ENCODE results near the gene TANGO2. TPM values are rescaled to one million over a fixed set of nuclear protein-coding genes. Genes with fewer than 3 reads are reported as not detected.

TANGO2 gene
- total and polyA plus RNA-seq, 2 of the 8 experiments (the other 6 are each of a cell fraction or from before 2014, with no cell fraction given) = 10.1 to 18.4 TPM

DNA sequence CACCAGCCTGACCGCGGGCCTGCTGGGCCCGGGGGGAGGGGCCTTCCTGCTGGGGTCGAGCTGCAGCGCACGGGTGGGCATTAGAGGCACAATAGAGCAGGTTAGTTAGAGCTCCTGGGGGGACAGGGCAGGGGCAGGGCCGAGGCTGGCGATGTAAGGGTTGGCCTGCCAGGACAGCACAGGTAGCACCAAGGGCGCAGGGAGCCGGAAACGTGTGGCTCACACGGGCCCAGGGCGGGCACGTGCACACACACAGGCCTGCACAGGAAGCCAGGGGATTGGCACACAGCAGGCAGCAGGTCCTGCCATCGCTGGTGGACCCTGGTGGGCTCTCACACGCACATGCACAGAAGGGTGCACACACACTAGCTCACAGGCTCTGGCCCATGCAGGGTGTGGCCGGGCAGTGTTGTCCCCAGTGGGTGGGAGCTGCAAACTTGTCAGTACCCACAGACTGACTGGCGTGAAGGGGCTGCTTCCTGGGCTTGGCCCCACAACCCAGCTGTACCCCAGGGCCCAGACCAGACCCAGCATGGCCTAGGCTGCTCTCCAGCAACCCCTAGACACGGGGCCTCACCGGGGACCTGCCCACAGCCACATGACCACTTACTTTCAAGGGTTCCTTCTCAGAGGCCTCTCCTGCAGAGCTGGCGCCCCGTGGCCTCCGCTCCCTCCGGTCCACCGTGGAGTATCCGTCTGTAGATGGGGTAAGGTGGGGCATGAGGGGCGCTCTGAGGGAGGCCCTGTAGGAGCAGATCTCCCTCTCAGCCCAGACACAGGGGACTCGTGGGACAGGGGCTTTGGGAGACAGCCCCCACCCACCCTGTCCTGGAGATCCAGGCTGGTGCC is 49.4 kb upstream of the TANGO2 start (continued):
- TF ChIP-seq CEBPB (IDR thresholded peaks at IDR 0.05; ENCODE audit: low read depth, low read length) (no peak), SP1 (IDR thresholded peaks at IDR 0.05; ENCODE audit: low read depth, low read length) (no peak), RAD21 (IDR thresholded peaks at IDR 0.05 in 1 of 2, conservative IDR thresholded peaks at IDR 0.05 in 1 of 2; ENCODE audit: low read depth in 2 of 2, low read length in 2 of 2) (no peak), TBP (IDR thresholded peaks at IDR 0.05; ENCODE audit: low read depth, low read length) (no peak), CBX5 (IDR thresholded peaks at IDR 0.05; ENCODE audit: low read depth, low read length) (no peak), SRF (IDR thresholded peaks at IDR 0.05; ENCODE audit: low read depth, low read length) (no peak), BACH1 (IDR thresholded peaks at IDR 0.05; ENCODE audit: low read length) (no peak), HDAC2 (IDR thresholded peaks at IDR 0.05; ENCODE audit: borderline replicate concordance in 1 of 2, low read depth in 2 of 2, low read length in 2 of 2) (no peak), SP2 (IDR thresholded peaks at IDR 0.05; ENCODE audit: low read length) (no peak)
- TF ChIP-seq, protein P1, sequence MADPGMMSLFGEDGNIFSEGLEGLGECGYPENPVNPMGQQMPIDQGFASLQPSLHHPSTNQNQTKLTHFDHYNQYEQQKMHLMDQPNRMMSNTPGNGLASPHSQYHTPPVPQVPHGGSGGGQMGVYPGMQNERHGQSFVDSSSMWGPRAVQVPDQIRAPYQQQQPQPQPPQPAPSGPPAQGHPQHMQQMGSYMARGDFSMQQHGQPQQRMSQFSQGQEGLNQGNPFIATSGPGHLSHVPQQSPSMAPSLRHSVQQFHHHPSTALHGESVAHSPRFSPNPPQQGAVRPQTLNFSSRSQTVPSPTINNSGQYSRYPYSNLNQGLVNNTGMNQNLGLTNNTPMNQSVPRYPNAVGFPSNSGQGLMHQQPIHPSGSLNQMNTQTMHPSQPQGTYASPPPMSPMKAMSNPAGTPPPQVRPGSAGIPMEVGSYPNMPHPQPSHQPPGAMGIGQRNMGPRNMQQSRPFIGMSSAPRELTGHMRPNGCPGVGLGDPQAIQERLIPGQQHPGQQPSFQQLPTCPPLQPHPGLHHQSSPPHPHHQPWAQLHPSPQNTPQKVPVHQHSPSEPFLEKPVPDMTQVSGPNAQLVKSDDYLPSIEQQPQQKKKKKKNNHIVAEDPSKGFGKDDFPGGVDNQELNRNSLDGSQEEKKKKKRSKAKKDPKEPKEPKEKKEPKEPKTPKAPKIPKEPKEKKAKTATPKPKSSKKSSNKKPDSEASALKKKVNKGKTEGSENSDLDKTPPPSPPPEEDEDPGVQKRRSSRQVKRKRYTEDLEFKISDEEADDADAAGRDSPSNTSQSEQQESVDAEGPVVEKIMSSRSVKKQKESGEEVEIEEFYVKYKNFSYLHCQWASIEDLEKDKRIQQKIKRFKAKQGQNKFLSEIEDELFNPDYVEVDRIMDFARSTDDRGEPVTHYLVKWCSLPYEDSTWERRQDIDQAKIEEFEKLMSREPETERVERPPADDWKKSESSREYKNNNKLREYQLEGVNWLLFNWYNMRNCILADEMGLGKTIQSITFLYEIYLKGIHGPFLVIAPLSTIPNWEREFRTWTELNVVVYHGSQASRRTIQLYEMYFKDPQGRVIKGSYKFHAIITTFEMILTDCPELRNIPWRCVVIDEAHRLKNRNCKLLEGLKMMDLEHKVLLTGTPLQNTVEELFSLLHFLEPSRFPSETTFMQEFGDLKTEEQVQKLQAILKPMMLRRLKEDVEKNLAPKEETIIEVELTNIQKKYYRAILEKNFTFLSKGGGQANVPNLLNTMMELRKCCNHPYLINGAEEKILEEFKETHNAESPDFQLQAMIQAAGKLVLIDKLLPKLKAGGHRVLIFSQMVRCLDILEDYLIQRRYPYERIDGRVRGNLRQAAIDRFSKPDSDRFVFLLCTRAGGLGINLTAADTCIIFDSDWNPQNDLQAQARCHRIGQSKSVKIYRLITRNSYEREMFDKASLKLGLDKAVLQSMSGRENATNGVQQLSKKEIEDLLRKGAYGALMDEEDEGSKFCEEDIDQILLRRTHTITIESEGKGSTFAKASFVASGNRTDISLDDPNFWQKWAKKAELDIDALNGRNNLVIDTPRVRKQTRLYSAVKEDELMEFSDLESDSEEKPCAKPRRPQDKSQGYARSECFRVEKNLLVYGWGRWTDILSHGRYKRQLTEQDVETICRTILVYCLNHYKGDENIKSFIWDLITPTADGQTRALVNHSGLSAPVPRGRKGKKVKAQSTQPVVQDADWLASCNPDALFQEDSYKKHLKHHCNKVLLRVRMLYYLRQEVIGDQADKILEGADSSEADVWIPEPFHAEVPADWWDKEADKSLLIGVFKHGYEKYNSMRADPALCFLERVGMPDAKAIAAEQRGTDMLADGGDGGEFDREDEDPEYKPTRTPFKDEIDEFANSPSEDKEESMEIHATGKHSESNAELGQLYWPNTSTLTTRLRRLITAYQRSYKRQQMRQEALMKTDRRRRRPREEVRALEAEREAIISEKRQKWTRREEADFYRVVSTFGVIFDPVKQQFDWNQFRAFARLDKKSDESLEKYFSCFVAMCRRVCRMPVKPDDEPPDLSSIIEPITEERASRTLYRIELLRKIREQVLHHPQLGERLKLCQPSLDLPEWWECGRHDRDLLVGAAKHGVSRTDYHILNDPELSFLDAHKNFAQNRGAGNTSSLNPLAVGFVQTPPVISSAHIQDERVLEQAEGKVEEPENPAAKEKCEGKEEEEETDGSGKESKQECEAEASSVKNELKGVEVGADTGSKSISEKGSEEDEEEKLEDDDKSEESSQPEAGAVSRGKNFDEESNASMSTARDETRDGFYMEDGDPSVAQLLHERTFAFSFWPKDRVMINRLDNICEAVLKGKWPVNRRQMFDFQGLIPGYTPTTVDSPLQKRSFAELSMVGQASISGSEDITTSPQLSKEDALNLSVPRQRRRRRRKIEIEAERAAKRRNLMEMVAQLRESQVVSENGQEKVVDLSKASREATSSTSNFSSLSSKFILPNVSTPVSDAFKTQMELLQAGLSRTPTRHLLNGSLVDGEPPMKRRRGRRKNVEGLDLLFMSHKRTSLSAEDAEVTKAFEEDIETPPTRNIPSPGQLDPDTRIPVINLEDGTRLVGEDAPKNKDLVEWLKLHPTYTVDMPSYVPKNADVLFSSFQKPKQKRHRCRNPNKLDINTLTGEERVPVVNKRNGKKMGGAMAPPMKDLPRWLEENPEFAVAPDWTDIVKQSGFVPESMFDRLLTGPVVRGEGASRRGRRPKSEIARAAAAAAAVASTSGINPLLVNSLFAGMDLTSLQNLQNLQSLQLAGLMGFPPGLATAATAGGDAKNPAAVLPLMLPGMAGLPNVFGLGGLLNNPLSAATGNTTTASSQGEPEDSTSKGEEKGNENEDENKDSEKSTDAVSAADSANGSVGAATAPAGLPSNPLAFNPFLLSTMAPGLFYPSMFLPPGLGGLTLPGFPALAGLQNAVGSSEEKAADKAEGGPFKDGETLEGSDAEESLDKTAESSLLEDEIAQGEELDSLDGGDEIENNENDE (IDR thresholded peaks at IDR 0.05; ENCODE audit: insufficient replicate concordance, low read length) = no peak

All from H1 (cell line).